Measurements from ENCODE around the gene TAGLN2.

Gene TAGLN2

GRCh38 chr1:159924791-159925718, at the start of gene TAGLN2:
Gene TAGLN2, minus strand, starts transcription at chr1:159925507. Its CDS starts 4,998 bp downstream, at chr1:159920509.
- peak within 1 kb of the TSS; percentile 98 for H3K4me3 ChIP-seq (ENCODE audit: low read depth, low read length)
- no peak for TF ChIP-seq CTCF (IDR thresholded peaks at IDR 0.05; ENCODE audit: low read depth, low read length)

GRCh38 chr1:159974350-159974965, 49.2 kb upstream of the TAGLN2 start:
- no peak for TF ChIP-seq CTCF (IDR thresholded peaks at IDR 0.05; ENCODE audit: low read depth, low read length)
- H3K4me3 ChIP-seq (ENCODE audit: low read depth, low read length) = no peak overlapping the region

GRCh38 chr1:159973350-159973940, 48.1 kb upstream of the TAGLN2 start:
- H3K4me3 ChIP-seq (ENCODE audit: low read depth, low read length) = no peak overlapping the region
- TF ChIP-seq CTCF (IDR thresholded peaks at IDR 0.05; ENCODE audit: low read depth, low read length) = no peak

- TF ChIP-seq CTCF (IDR thresholded peaks at IDR 0.05; ENCODE audit: low read depth, low read length) = no peak
- no peak overlapping the region for H3K4me3 ChIP-seq (ENCODE audit: low read depth, low read length)
These were observed 47.3 kb upstream of the TAGLN2 start for GRCh38 chr1:159972443-159973205.

GRCh38 chr1:159970932-159971342, 45.6 kb upstream of the TAGLN2 start:
- no peak for TF ChIP-seq CTCF (IDR thresholded peaks at IDR 0.05; ENCODE audit: low read depth, low read length)
- H3K4me3 ChIP-seq (ENCODE audit: low read depth, low read length) = no peak overlapping the region

GRCh38 chr1:159968901-159969300, 43.6 kb upstream of the TAGLN2 start:
- no peak overlapping the region for H3K4me3 ChIP-seq (ENCODE audit: low read depth, low read length)
- no peak for TF ChIP-seq CTCF (IDR thresholded peaks at IDR 0.05; ENCODE audit: low read depth, low read length)

Measured in WI38 (cell line).